IPS-20b (cell line): ENCODE results near the gene GPAM.

Source experiments
- H3K27ac ChIP-seq: one replicate; pipeline ENCODE4 v1.5.1; 2013; ENCODE audit warnings: low read length
- H3K27me3 ChIP-seq: 2 replicates; pipeline ENCODE4 v1.6.1; 2013; ENCODE audit warnings: mild to moderate bottlenecking, low read length, inconsistent platforms; ENCODE audit not compliant: insufficient read depth
- H3K36me3 ChIP-seq: 2 replicates; pipeline ENCODE4 v1.6.1; 2013; ENCODE audit warnings: low read depth, mild to moderate bottlenecking, inconsistent platforms, low read length, moderate library complexity; ENCODE audit not compliant: insufficient read depth
- H3K4me1 ChIP-seq: 2 replicates; pipeline ENCODE4 v1.6.1; 2013; ENCODE audit warnings: mild to moderate bottlenecking, control low read depth, inconsistent platforms, low read length, moderate library complexity; ENCODE audit not compliant: insufficient read depth
- H3K4me3 ChIP-seq: 2 replicates; pipeline ENCODE4 v1.5.1; 2013; ENCODE audit warnings: mild to moderate bottlenecking, low read length, inconsistent platforms
- H3K9ac ChIP-seq: 2 replicates; pipeline ENCODE4 v1.6.1; 2013; ENCODE audit warnings: low read depth, mild to moderate bottlenecking, inconsistent platforms, low read length, moderate library complexity
- H3K9me3 ChIP-seq: 2 replicates; pipeline ENCODE4 v1.6.1; 2013; ENCODE audit warnings: mild to moderate bottlenecking, low read depth, low read length, inconsistent platforms; ENCODE audit not compliant: insufficient read depth

The GPAM gene

GRCh38 chr10:112173206-112173605, 10.4 kb downstream of the GPAM start:
- Histone ChIP-seq H3K27me3 (no peaks in the 10 kb centered on the region), H3K36me3 (peaks cover 87% of the 10 kb centered on the region), H3K4me1 (no peaks in the 10 kb centered on the region)

GRCh38 chr10:112168733-112169132, 14.8 kb downstream of the GPAM start:
- Histone ChIP-seq H3K4me1 (no peaks in the 10 kb centered on the region), H3K27ac (no peak overlapping the region), H3K36me3 (peaks cover 89% of the 10 kb centered on the region), H3K4me3 (no peak overlapping the region), H3K9ac (no peak overlapping the region), H3K9me3 (no peaks in the 10 kb centered on the region), H3K27me3 (no peaks in the 10 kb centered on the region)

More at GRCh38 chr10:112173206-112173605, 10.4 kb downstream of the GPAM start:
- Histone ChIP-seq H3K4me3 (no peak overlapping the region), H3K9me3 (no peaks in the 10 kb centered on the region), H3K27ac (no peak overlapping the region), H3K9ac (no peak overlapping the region)

DNA sequence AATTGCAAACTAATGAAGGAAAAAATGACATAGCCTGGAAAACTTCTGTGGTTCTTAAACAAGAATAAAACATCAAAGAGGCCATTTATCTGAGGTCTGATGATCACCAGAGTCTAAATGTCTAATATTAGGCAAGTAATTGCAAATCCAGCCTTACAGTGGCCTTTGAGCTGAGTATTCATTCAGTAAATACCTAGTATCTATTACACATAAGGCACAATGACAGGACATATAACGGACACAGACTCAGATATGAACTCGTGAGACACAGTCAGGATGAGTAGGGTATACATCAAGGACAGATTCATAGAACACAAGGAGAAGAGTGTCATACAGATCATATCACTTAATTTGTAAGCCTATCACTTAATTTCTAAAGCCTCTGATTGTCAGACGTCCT, 16.8 kb downstream of the GPAM start:
- no peaks in the 10 kb centered on the region for H3K27me3 ChIP-seq
- H3K9me3 ChIP-seq: no peaks in the 10 kb centered on the region
- H3K9ac ChIP-seq: no peak overlapping the region
- peaks cover 88% of the 10 kb centered on the region for H3K36me3 ChIP-seq
- H3K27ac ChIP-seq: no peak overlapping the region
- no peaks in the 10 kb centered on the region for H3K4me1 ChIP-seq
- no peak overlapping the region for H3K4me3 ChIP-seq

- Histone ChIP-seq H3K9ac (no peak overlapping the region), H3K4me1 (no peaks in the 10 kb centered on the region), H3K9me3 (no peaks in the 10 kb centered on the region), H3K4me3 (no peak overlapping the region), H3K27ac (no peak overlapping the region), H3K27me3 (no peaks in the 10 kb centered on the region), H3K36me3 (peaks cover 94% of the 10 kb centered on the region)
Observed at GRCh38 chr10:112161757-112162518, 21.6 kb downstream of the GPAM start.

GRCh38 chr10:112160834-112161233, 22.7 kb downstream of the GPAM start:
- H3K27me3 ChIP-seq: no peaks in the 10 kb centered on the region
- H3K9me3 ChIP-seq: no peaks in the 10 kb centered on the region
- H3K4me1 ChIP-seq: no peaks in the 10 kb centered on the region
- H3K4me3 ChIP-seq: no peak overlapping the region
- H3K9ac ChIP-seq: no peak overlapping the region
- peaks cover 94% of the 10 kb centered on the region for H3K36me3 ChIP-seq
- no peak overlapping the region for H3K27ac ChIP-seq

GRCh38 chr10:112159469-112159868, 24.1 kb downstream of the GPAM start:
- Histone ChIP-seq H3K9ac (no peak overlapping the region), H3K4me1 (no peaks in the 10 kb centered on the region), H3K36me3 (peaks cover 97% of the 10 kb centered on the region), H3K9me3 (no peaks in the 10 kb centered on the region), H3K4me3 (no peak overlapping the region), H3K27me3 (no peaks in the 10 kb centered on the region), H3K27ac (no peak overlapping the region)

DNA sequence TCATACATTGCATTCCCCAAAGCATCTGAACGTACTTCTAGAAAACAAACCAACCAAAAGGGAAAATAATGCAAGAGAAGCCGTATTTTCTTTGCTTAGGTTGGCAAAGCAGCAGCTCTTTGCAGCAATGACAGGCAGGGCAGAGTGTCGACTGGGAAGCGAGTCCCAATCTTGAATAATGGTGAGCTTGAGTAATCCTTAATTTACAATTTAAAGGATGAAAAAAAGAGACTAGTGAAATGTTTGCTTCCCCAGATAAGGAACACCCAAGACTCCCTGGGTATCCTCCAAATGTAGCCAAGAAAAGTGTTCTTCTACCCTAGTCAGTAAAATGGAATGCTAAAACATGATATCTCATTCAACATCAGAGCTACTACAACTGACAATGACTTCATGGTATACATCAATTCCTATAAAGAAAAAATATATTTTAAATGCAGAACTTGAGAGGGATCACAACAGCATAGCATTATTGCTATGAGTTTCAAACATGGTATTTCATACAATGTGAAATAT, 32.0 kb downstream of the GPAM start:
- Histone ChIP-seq H3K27me3 (no peaks in the 10 kb centered on the region), H3K4me3 (no peak overlapping the region), H3K36me3 (peaks cover 62% of the 10 kb centered on the region), H3K9me3 (no peaks in the 10 kb centered on the region), H3K4me1 (no peaks in the 10 kb centered on the region), H3K27ac (no peak overlapping the region), H3K9ac (no peak overlapping the region)

GRCh38 chr10:112148331-112148730, 35.2 kb downstream of the GPAM start:
- Histone ChIP-seq H3K4me1 (no peaks in the 10 kb centered on the region), H3K4me3 (no peak overlapping the region), H3K9ac (no peak overlapping the region), H3K36me3 (peaks cover 31% of the 10 kb centered on the region), H3K27me3 (no peaks in the 10 kb centered on the region), H3K27ac (no peak overlapping the region), H3K9me3 (no peaks in the 10 kb centered on the region)

- H3K4me1 ChIP-seq: no peaks in the 10 kb centered on the region
- H3K9ac ChIP-seq: no peak overlapping the region
- no peak overlapping the region for H3K4me3 ChIP-seq
- no peak overlapping the region for H3K27ac ChIP-seq
- no peaks in the 10 kb centered on the region for H3K9me3 ChIP-seq
- peaks cover 17% of the 10 kb centered on the region for H3K36me3 ChIP-seq
- H3K27me3 ChIP-seq: no peaks in the 10 kb centered on the region
Observed at GRCh38 chr10:112146799-112147198, 36.8 kb downstream of the GPAM start.

- Histone ChIP-seq H3K4me1 (no peaks in the 10 kb centered on the region), H3K36me3 (0 out of 2 replicates have a peak, but pooled peaks cover 5% of the 10 kb centered on the region), H3K9ac (no peak overlapping the region), H3K4me3 (no peak overlapping the region), H3K27ac (no peak overlapping the region), H3K9me3 (no peaks in the 10 kb centered on the region), H3K27me3 (no peaks in the 10 kb centered on the region)
Observed at GRCh38 chr10:112145263-112145662, 38.3 kb downstream of the GPAM start.

DNA sequence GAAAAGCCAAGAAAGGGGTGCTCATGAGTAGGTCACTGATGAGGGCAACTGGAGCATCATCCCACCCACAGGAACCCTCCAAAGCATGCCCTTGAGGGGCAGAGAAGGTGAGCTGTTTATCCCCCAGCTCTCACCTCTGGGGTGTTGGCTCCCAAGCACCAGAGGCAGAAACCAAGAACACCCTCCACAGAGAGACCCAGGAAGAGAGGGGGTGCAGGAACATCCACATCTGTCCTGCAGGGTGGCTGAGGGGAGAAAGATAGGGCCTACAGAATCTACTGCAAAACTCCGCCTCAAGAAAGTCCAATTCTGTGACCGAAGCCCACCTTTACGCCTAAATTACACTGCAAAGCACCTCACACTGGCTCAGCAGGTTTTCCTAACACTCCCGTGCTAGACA, 40.1 kb downstream of the GPAM start:
- Histone ChIP-seq H3K9ac (no peak overlapping the region), H3K36me3 (0 out of 2 replicates have a peak, but pooled peaks cover 5% of the 10 kb centered on the region), H3K27me3 (no peaks in the 10 kb centered on the region), H3K4me3 (no peak overlapping the region), H3K9me3 (no peaks in the 10 kb centered on the region), H3K27ac (no peak overlapping the region), H3K4me1 (no peaks in the 10 kb centered on the region)

GRCh38 chr10:112141292-112141691, 42.3 kb downstream of the GPAM start:
- no peak overlapping the region for H3K27ac ChIP-seq
- no peaks in the 10 kb centered on the region for H3K9me3 ChIP-seq
- no peaks in the 10 kb centered on the region for H3K4me1 ChIP-seq
- no peak overlapping the region for H3K4me3 ChIP-seq
- H3K9ac ChIP-seq: no peak overlapping the region
- H3K27me3 ChIP-seq: no peaks in the 10 kb centered on the region
- H3K36me3 ChIP-seq: no peaks in the 10 kb centered on the region
